AG08396 (cell line): ENCODE data around the gene TYK2.
"Not testable (repeated sequence)": the region's sequence is repeated elsewhere in the genome, so short reads cannot be mapped to it uniquely, and the experiment has no call there.

ENCODE experiments used
- DNase-seq: peaks from one replicate; pipeline ENCODE4 v3.0.0; 2012; ENCODE audit warnings: low spot score, mixed read lengths

TYK2 gene

GRCh38 chr19:10380313-10381102, at the start of gene TYK2:
Gene TYK2, minus strand, starts transcription at chr19:10380572. Its CDS starts 2,166 bp downstream, at chr19:10378406.
- peak; percentile 100 for DNase-seq

GRCh38 chr19:10428996-10429381, 48.6 kb upstream of the TYK2 start:
- no peak for DNase-seq

GRCh38 chr19:10427169-10427568, 46.8 kb upstream of the TYK2 start:
- no peak for DNase-seq

GRCh38 chr19:10424011-10424637, 43.8 kb upstream of the TYK2 start:
- DNase-seq, result peak; percentile 94

GRCh38 chr19:10422846-10423245, 42.5 kb upstream of the TYK2 start:
- peak; percentile 12 for DNase-seq

GRCh38 chr19:10422046-10422461, 41.7 kb upstream of the TYK2 start:
- peak; percentile 2 for DNase-seq

- DNase-seq, result peak; percentile 16
Measured at GRCh38 chr19:10421240-10422045, 41.1 kb upstream of the TYK2 start.

- peak; percentile 58 for DNase-seq
Measured at GRCh38 chr19:10420444-10421239, 40.3 kb upstream of the TYK2 start, which contains the start of gene PDE4A. Gene PDE4A, plus strand, starts transcription at chr19:10420538. Its CDS starts 227 bp downstream, at chr19:10420765.

GRCh38 chr19:10419646-10420443, 39.5 kb upstream of the TYK2 start:
- DNase-seq, result peak; percentile 76

GRCh38 chr19:10419200-10419645, 38.9 kb upstream of the TYK2 start:
- DNase-seq, result peak; percentile 52

- DNase-seq, result peak; percentile 40
Measured at GRCh38 chr19:10418485-10419199, 38.3 kb upstream of the TYK2 start.

GRCh38 chr19:10418235-10418484, 37.8 kb upstream of the TYK2 start:
- peak; percentile 37 for DNase-seq

GRCh38 chr19:10417541-10418234, 37.3 kb upstream of the TYK2 start:
- no peak for DNase-seq

- DNase-seq, result peak; percentile 97
Measured at GRCh38 chr19:10416380-10417257, 36.2 kb upstream of the TYK2 start.

GRCh38 chr19:10416083-10416379, 35.7 kb upstream of the TYK2 start:
- no peak for DNase-seq

GRCh38 chr19:10412257-10412977, 32.0 kb upstream of the TYK2 start:
- no peak for DNase-seq

- not testable (repeated sequence) for DNase-seq
Measured at GRCh38 chr19:10411224-10411623, 30.9 kb upstream of the TYK2 start.
